DND-41 (cell line): Measurements from ENCODE around the gene FOXP1.

Source experiments
- EZH2 ChIP-seq: IDR thresholded peaks from 3 replicates; pipeline ENCODE4 v1.6.1; 2012; ENCODE audit warnings: borderline replicate concordance, low read depth, mild to moderate bottlenecking, moderate library complexity, low read length, inconsistent platforms; ENCODE audit not compliant: severe bottlenecking
- TF ChIP-seq, protein P1 (sequence below): IDR thresholded peaks from 2 replicates; pipeline ENCODE4 v1.5.1; 2012; ENCODE audit warnings: borderline replicate concordance, low read length, moderate library complexity, mild to moderate bottlenecking; ENCODE audit not compliant: poor library complexity, severe bottlenecking; ENCODE audit errors: extremely low read depth

DNA sequence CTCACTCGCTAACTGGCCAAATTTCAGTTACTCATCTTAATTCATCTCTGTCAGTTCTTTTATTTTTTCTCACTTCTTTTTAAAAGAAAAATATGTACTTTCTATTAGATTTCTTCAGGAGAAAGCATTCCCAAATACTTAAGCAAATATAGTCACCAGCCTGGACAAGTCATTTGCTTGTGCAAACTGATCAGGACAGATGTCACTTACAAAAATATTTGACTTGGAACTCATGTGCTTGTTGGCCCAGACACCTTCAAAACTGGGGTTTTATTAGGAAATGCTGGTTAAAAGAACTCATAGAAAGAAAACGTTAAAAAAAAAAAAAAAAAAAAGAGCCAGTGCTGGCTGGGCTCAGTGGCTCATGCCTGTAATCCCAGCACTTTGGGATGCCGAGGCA is 31.3 kb upstream of the FOXP1 start:
- TF ChIP-seq, protein P1, sequence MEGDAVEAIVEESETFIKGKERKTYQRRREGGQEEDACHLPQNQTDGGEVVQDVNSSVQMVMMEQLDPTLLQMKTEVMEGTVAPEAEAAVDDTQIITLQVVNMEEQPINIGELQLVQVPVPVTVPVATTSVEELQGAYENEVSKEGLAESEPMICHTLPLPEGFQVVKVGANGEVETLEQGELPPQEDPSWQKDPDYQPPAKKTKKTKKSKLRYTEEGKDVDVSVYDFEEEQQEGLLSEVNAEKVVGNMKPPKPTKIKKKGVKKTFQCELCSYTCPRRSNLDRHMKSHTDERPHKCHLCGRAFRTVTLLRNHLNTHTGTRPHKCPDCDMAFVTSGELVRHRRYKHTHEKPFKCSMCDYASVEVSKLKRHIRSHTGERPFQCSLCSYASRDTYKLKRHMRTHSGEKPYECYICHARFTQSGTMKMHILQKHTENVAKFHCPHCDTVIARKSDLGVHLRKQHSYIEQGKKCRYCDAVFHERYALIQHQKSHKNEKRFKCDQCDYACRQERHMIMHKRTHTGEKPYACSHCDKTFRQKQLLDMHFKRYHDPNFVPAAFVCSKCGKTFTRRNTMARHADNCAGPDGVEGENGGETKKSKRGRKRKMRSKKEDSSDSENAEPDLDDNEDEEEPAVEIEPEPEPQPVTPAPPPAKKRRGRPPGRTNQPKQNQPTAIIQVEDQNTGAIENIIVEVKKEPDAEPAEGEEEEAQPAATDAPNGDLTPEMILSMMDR = no peak
- no peak for TF ChIP-seq EZH2
